OCI-LY7 (cell line): ENCODE results near the gene RAP1A. TPM values are rescaled to one million over a fixed set of nuclear protein-coding genes. Genes with fewer than 3 reads are reported as not detected.

ENCODE experiments used
- BruUV-seq: library from RNA; stranded (reverse); fragments of 400-500 nt; replicated peaks from 2 replicates; lab custom pipeline; 2021; lab: Mats Ljungman, UMichigan
- CTCF ChIA-PET: fragments of 300-600 bp; sonication (Branson Sonifier 250); formaldehyde crosslinking; loops from one replicate; lab custom pipeline; 2022; ENCODE audit warnings: antibody characterized with exemption; ENCODE audit not compliant: unreplicated experiment; lab: Charles Lee
- POLR2A ChIA-PET: fragments of 300-600 bp; sonication (Branson Sonifier 250); formaldehyde crosslinking; loops from one replicate; lab custom pipeline; 2022; ENCODE audit warnings: antibody characterized with exemption; lab: Charles Lee
- DNase-seq: peaks from one replicate; pipeline ENCODE4 v3.0.0-alpha.2; 2015; ENCODE audit warnings: low spot score
- H2AFZ ChIP-seq: fragments of 200-600 bp; sonication (generic), shearing (Covaris generic); 2 replicates; pipeline ENCODE4 v1.6.1; 2014; ENCODE audit warnings: mild to moderate bottlenecking, antibody characterized with exemption, low read length, moderate library complexity
- H3K27ac ChIP-seq: fragments of 200-600 bp; sonication (generic); 2 replicates; pipeline ENCODE4 v1.5.1; 2014; ENCODE audit warnings: mixed run types, low read depth, mild to moderate bottlenecking, moderate library complexity, low read length, inconsistent platforms; ENCODE audit not compliant: poor library complexity, severe bottlenecking
- H3K36me3 ChIP-seq: fragments of 200-600 bp; sonication (generic); 2 replicates; pipeline ENCODE4 v1.6.1; 2014; ENCODE audit warnings: mild to moderate bottlenecking, antibody characterized with exemption, low read length, moderate library complexity, mixed read lengths; ENCODE audit not compliant: insufficient read depth
- H3K4me1 ChIP-seq: fragments of 200-600 bp; sonication (generic); 2 replicates; pipeline ENCODE4 v1.5.1; 2014; ENCODE audit warnings: mild to moderate bottlenecking, low read length; ENCODE audit not compliant: insufficient read depth, poor library complexity, severe bottlenecking
- H3K4me2 ChIP-seq: fragments of 200-600 bp; sonication (generic); 2 replicates; pipeline ENCODE4 v1.6.1; 2014; ENCODE audit warnings: mild to moderate bottlenecking, low read length
- H3K4me3 ChIP-seq: fragments of 200-600 bp; sonication (generic); 2 replicates; pipeline ENCODE4 v1.5.1; 2014; ENCODE audit warnings: mild to moderate bottlenecking, low read depth, low read length; ENCODE audit not compliant: poor library complexity, severe bottlenecking
- H3K79me2 ChIP-seq: fragments of 200-600 bp; sonication (generic); 2 replicates; pipeline ENCODE4 v1.6.1; 2016; ENCODE audit warnings: low read depth, mild to moderate bottlenecking, low read length, moderate library complexity, mixed read lengths; ENCODE audit not compliant: insufficient read depth
- H3K9me2 ChIP-seq: fragments of 200-600 bp; sonication (generic); 2 replicates; pipeline ENCODE4 v1.6.1; 2016; ENCODE audit warnings: mild to moderate bottlenecking, low read length, mixed read lengths; ENCODE audit not compliant: insufficient read depth
- H3K9me3 ChIP-seq: fragments of 200-600 bp; sonication (generic); 2 replicates; pipeline ENCODE4 v1.6.1; 2014; ENCODE audit warnings: mild to moderate bottlenecking, mixed run types, low read length, mixed read lengths
- H4K20me1 ChIP-seq: fragments of 200-600 bp; sonication (generic); 2 replicates; pipeline ENCODE4 v1.6.1; 2014; ENCODE audit warnings: mild to moderate bottlenecking, antibody characterized with exemption, low read length, moderate library complexity, mixed read lengths; ENCODE audit not compliant: insufficient read depth
- CTCF ChIP-seq: fragments of 200-600 bp; sonication (generic); conservative IDR thresholded peaks from 2 replicates; pipeline ENCODE4 v1.5.1; 2014; ENCODE audit warnings: mild to moderate bottlenecking, antibody characterized with exemption, low read length, moderate library complexity, mixed read lengths
- EZH2phosphoT487 ChIP-seq: fragments of 200-600 bp; sonication (generic); IDR thresholded peaks from 2 replicates; pipeline ENCODE4 v1.6.1; 2018; ENCODE audit warnings: low read depth, borderline replicate concordance, mild to moderate bottlenecking, mixed run types, antibody characterized with exemption, low read length, moderate library complexity, mixed read lengths
- intact Hi-C: fragments of 100-400 bp; cut with micrococcal nuclease; formaldehyde crosslinking; loops from one replicate; pipeline ENCODE4 v1.10.0; 2022; ENCODE audit not compliant: unreplicated experiment
- total RNA-seq, 2 experiments: library from RNA; depleted of rRNA in 1 of 2; stranded (reverse); fragments of >200 nt in 1 of 2; shearing (Covaris generic) in 1 of 2; gene quantifications; 2 replicates each; pipeline ENCODE4 v1.2.3, GENCODE V29; 2014 to 2022

RAP1A gene
- total RNA-seq, 2 experiments from 2014 or later, result 10.4 to 86.3 TPM

GRCh38 chr1:111696330-111696729, 76.7 kb downstream of the RAP1A start:
- H3K4me2 ChIP-seq, result no peak overlapping the region
- POLR2A ChIA-PET, result interaction anchor here (0.7 to 1.0 kb wide), 3 partner anchors 9 to 187 kb away, joined by 3 to 4 read pairs (median 4); no protein-coding TSS in a partner anchor

GRCh38 chr1:111699268-111699667, 79.7 kb downstream of the RAP1A start:
- H2AFZ ChIP-seq, result no peak overlapping the region
- no TSS peak for BruUV-seq
- POLR2A ChIA-PET, result interaction anchor here (0.6 to 1.3 kb wide), 6 partner anchors 65 to 478 kb away, joined by 3 to 6 read pairs (median 4); no protein-coding TSS in a partner anchor
- H3K9me2 ChIP-seq, result no peaks in the 10 kb centered on the region
- peak; percentile 14 for DNase-seq
- H3K27ac ChIP-seq, result no peak overlapping the region
- no peaks in the 10 kb centered on the region for H3K9me3 ChIP-seq
- H3K4me1 ChIP-seq, result peaks cover 23% of the 10 kb centered on the region
- no peaks in the 10 kb centered on the region for H3K79me2 ChIP-seq
- TF ChIP-seq CTCF (no peak), EZH2phosphoT487 (no peak)
- H3K4me2 ChIP-seq, result no peak overlapping the region
- peaks cover 96% of the 10 kb centered on the region for H3K36me3 ChIP-seq
- intact Hi-C loops, result no loop called here
- H3K4me3 ChIP-seq, result no peak overlapping the region
- CTCF ChIA-PET, result interaction anchor here (1.2 kb wide), 1 partner anchor 9 kb away, joined by 3 read pairs; no protein-coding TSS in a partner anchor
- H4K20me1 ChIP-seq, result no peaks in the 10 kb centered on the region

More at GRCh38 chr1:111696330-111696729, 76.7 kb downstream of the RAP1A start:
- Histone ChIP-seq H3K36me3 (peaks cover 97% of the 10 kb centered on the region), H3K4me3 (no peak overlapping the region), H3K4me1 (peaks cover 23% of the 10 kb centered on the region), H3K9me2 (no peaks in the 10 kb centered on the region), H2AFZ (no peak overlapping the region), H4K20me1 (no peaks in the 10 kb centered on the region), H3K79me2 (no peaks in the 10 kb centered on the region), H3K27ac (no peak overlapping the region), H3K9me3 (no peaks in the 10 kb centered on the region)
- intact Hi-C loops, result no loop called here
- TF ChIP-seq EZH2phosphoT487 (no peak), CTCF (no peak)
- no peak for DNase-seq
- no TSS peak for BruUV-seq
- CTCF ChIA-PET, result no interaction called here

DNA sequence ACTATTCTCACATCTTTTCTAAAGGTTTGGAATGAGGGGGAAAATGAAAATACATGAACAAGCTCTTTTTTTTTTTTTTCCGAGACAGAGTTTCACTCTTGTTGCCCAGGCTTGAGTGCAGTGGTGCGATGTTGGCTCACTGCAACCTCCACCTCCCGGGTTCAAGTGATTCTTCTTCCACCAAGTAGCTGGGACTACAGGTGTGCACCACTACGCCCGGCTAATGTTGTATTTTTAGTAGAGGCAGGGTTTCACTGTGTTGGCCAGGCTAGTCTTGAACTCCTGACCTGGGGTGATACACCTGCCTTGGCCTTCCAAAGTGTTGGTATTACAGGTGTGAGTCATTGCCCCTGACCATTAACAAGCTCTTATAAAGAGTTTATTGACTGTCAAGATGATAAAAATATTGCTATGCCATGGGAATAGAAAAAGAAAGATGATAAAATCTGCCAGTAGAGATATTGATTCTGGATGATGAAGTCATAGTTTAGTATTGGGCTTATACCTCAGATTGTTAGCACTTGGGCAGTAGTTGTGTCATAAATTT, 83.0 kb downstream of the RAP1A start:
- no peaks in the 10 kb centered on the region for H3K79me2 ChIP-seq
- peaks cover 96% of the 10 kb centered on the region for H3K36me3 ChIP-seq
- ChIA-PET POLR2A (interaction anchor here (0.6 to 2.9 kb wide), 9 partner anchors 11 to 569 kb away, joined by 3 to 11 read pairs (median 3); no protein-coding TSS in a partner anchor), CTCF (interaction anchor here (0.8 kb wide), 1 partner anchor 33 kb away, joined by 3 read pairs; no protein-coding TSS in a partner anchor)
- BruUV-seq, result no TSS peak
- TF ChIP-seq EZH2phosphoT487, result no peak
- TF ChIP-seq CTCF, result no peak
- intact Hi-C loops, result no loop called here
- H3K4me3 ChIP-seq, result no peak overlapping the region
- H4K20me1 ChIP-seq, result no peaks in the 10 kb centered on the region
- no peak overlapping the region for H3K27ac ChIP-seq
- no peaks in the 10 kb centered on the region for H3K9me2 ChIP-seq
- H3K4me2 ChIP-seq, result no peak overlapping the region
- H2AFZ ChIP-seq, result no peak overlapping the region
- DNase-seq, result no peak
- no peaks in the 10 kb centered on the region for H3K9me3 ChIP-seq
- peaks cover 11% of the 10 kb centered on the region for H3K4me1 ChIP-seq
